ENCODE measurements around the gene ZFAND2B. TPM values are rescaled to one million over a fixed set of nuclear protein-coding genes. Genes with fewer than 3 reads are reported as not detected.

ZFAND2B gene
- total RNA-seq, 2 donors from 2014 or later: 65.3 to 71.1 TPM

Other genes with a start within 250 kb of the ZFAND2B start
- not detected for gene CDK5R2, start 247.1 kb upstream of the ZFAND2B start, total RNA-seq
- gene FEV, start 221.6 kb upstream of the ZFAND2B start, total RNA-seq: not detected
- not detected for gene CRYBA2, start 213.4 kb upstream of the ZFAND2B start, total RNA-seq
- not detected for gene CFAP65, start 165.3 kb upstream of the ZFAND2B start, total RNA-seq
- not detected for gene IHH, start 145.9 kb upstream of the ZFAND2B start, total RNA-seq
- gene NHEJ1, start 46.0 kb upstream of the ZFAND2B start, total RNA-seq: 10 to 100 TPM; 11.8 to 15.2 TPM
- 1 to 10 TPM in 1 of 2 donors, under 1 TPM in 1; 0.65 to 1.0 TPM for gene SLC23A3, start 36.8 kb upstream of the ZFAND2B start, total RNA-seq
- gene CNPPD1, start 29.9 kb upstream of the ZFAND2B start, total RNA-seq: 10 to 100 TPM; 50.8 to 58.1 TPM
- gene RETREG2, start 28.5 kb upstream of the ZFAND2B start, total RNA-seq: 10 to 100 TPM; 78.4 to 81.4 TPM
- 1 to 10 TPM; 2.6 to 6.6 TPM for gene ABCB6, start 12.2 kb downstream of the ZFAND2B start, total RNA-seq
- 10 to 100 TPM; 42.4 to 72.1 TPM for gene ATG9A, start 22.9 kb downstream of the ZFAND2B start, total RNA-seq
- gene ANKZF1, start 23.0 kb downstream of the ZFAND2B start, total RNA-seq: 10 to 100 TPM; 92.5 to 93.5 TPM
- gene GLB1L, start 38.7 kb downstream of the ZFAND2B start, total RNA-seq: 1 to 10 TPM in 1 of 2 donors, under 1 TPM in 1; 0.94 to 3.1 TPM
- gene STK16, start 38.7 kb downstream of the ZFAND2B start, total RNA-seq: 10 to 100 TPM; 11.9 to 17.2 TPM
- gene TUBA4B, start 46.5 kb downstream of the ZFAND2B start, total RNA-seq: not detected
- 100 to 1,000 TPM; 107 to 184 TPM for gene TUBA4A, start 47.1 kb downstream of the ZFAND2B start, total RNA-seq
- 100 to 1,000 TPM; 101 to 120 TPM for gene DNAJB2, start 72.6 kb downstream of the ZFAND2B start, total RNA-seq
- gene PTPRN, start 102.6 kb downstream of the ZFAND2B start, total RNA-seq: 1 to 10 TPM in 1 of 2 donors, not detected in 1; 2.6 TPM
- gene RESP18, start 126.0 kb downstream of the ZFAND2B start, total RNA-seq: not detected
- gene DNPEP, start 181.1 kb downstream of the ZFAND2B start, total RNA-seq: 100 to 1,000 TPM in 1 of 2 donors, 10 to 100 TPM in 1; 81.3 to 107 TPM
- gene DES, start 211.6 kb downstream of the ZFAND2B start, total RNA-seq: not detected
- 1 to 10 TPM; 7.3 to 8.4 TPM for gene SPEG, start 228.1 kb downstream of the ZFAND2B start, total RNA-seq